HEK293 (cell line): ENCODE measurements around the gene HOXD3.

ENCODE experiments used
- GLI2 ChIP-seq: fragments of 450-650 bp; formaldehyde crosslinking; IDR thresholded peaks from 2 replicates; pipeline ENCODE4; 2017; ENCODE audit warnings: missing biosample characterization, missing genetic modification characterization, low read depth, borderline replicate concordance
- TRIM28 ChIP-seq: IDR thresholded peaks from 2 replicates; pipeline ENCODE4 v1.6.1; 2011; ENCODE audit warnings: low read length, control low read depth, borderline replicate concordance
- ZNF274 ChIP-seq, 2 experiments: fragments of 200-500 bp in 1 of 2; fragments of 450-650 bp in 1 of 2; sonication (Bioruptor generic) in 1 of 2; formaldehyde crosslinking in 1 of 2; IDR thresholded peaks; 2 replicates each; pipeline versions ENCODE4 v1.5.1 to v1.6.1; 2014 to 2016; ENCODE audit warnings: borderline replicate concordance in 1 of 2, inconsistent platforms in 1 of 2, low read length in 1 of 2, missing biosample characterization in 1 of 2, missing genetic modification characterization in 1 of 2
- ZNF292 ChIP-seq: fragments of 450-650 bp; formaldehyde crosslinking; IDR thresholded peaks from 2 replicates; pipeline ENCODE4 v1.5.1; 2016; ENCODE audit warnings: low read depth, missing biosample characterization, missing genetic modification characterization, borderline replicate concordance
- ZNF776 ChIP-seq: fragments of 450-650 bp; formaldehyde crosslinking; IDR thresholded peaks from 2 replicates; pipeline ENCODE4 v1.5.0; 2017; ENCODE audit warnings: missing biosample characterization, missing genetic modification characterization, borderline replicate concordance
- TF ChIP-seq, protein P1 (sequence below): fragments of 450-650 bp; formaldehyde crosslinking; IDR thresholded peaks from 2 replicates; pipeline ENCODE4 v1.5.1; 2016; ENCODE audit warnings: missing biosample characterization, missing genetic modification characterization

DNA sequence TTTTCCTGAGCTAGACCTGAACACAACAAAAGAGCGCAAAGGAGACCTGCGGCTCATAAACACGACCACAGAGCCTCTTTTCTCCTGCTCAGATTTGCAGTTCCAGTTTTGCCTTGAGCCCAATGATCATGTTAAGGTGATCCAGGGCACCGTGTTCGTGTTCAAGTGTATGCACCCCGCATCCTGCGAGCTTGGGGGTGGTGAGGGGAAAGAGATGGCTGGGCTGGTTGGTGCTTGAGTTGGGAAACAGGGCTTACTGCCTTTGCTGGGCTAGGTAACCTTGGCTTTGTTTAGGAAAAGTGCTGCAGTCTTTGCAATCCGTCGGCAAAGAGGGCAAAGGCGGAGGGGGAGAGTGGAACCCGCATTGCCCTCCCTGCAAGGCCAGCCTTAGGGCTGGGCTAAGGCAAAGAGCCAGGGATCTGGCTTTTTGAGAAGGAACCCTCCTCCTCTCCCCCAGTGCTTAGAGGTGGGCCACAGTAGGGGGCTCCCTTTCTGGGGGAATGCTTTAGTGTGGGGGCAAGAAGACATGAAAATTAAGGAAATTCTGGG is 39.2 kb upstream of the HOXD3 start:
- TF ChIP-seq ZNF292, result no peak
- TF ChIP-seq, protein P1, sequence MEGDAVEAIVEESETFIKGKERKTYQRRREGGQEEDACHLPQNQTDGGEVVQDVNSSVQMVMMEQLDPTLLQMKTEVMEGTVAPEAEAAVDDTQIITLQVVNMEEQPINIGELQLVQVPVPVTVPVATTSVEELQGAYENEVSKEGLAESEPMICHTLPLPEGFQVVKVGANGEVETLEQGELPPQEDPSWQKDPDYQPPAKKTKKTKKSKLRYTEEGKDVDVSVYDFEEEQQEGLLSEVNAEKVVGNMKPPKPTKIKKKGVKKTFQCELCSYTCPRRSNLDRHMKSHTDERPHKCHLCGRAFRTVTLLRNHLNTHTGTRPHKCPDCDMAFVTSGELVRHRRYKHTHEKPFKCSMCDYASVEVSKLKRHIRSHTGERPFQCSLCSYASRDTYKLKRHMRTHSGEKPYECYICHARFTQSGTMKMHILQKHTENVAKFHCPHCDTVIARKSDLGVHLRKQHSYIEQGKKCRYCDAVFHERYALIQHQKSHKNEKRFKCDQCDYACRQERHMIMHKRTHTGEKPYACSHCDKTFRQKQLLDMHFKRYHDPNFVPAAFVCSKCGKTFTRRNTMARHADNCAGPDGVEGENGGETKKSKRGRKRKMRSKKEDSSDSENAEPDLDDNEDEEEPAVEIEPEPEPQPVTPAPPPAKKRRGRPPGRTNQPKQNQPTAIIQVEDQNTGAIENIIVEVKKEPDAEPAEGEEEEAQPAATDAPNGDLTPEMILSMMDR (tag by site-specific recombination), result no peak
- no peak for TF ChIP-seq TRIM28
- TF ChIP-seq ZNF274 (IDR thresholded peaks at IDR 0.05; ENCODE audit: low read length), result no peak
- no peak for TF ChIP-seq ZNF274 (tag by site-specific recombination; IDR thresholded peaks at IDR 0.05; ENCODE audit: borderline replicate concordance)
- TF ChIP-seq GLI2, result no peak
- no peak for TF ChIP-seq ZNF776 (tag by site-specific recombination)
